PC-3 (cell line): ENCODE data around the gene NDUFS5. TPM values are rescaled to one million over a fixed set of nuclear protein-coding genes. Genes with fewer than 3 reads are reported as not detected.

Source experiments
- ATAC-seq: fragments of 200-7000 bp; cut with Tn5 transposase; 2 replicates; pipeline ENCODE4 v1.9.1; 2020; ENCODE audit warnings: mild to moderate bottlenecking, moderate library complexity
- BruUV-seq: library from RNA; stranded (reverse); fragments of 400-500 nt; replicated peaks from 2 replicates; lab custom pipeline; 2021; lab: Mats Ljungman, UMichigan
- CTCF ChIA-PET: fragments of 300-600 bp; sonication (Branson Sonifier 250); formaldehyde crosslinking; loops from one replicate; lab custom pipeline; 2022; ENCODE audit warnings: antibody characterized with exemption; lab: Charles Lee
- POLR2A ChIA-PET: fragments of 300-600 bp; sonication (Branson Sonifier 250); formaldehyde crosslinking; loops from one replicate; lab custom pipeline; 2022; ENCODE audit warnings: antibody characterized with exemption; ENCODE audit not compliant: unreplicated experiment; lab: Charles Lee
- DNase-seq: peaks from one replicate; pipeline ENCODE4 v3.0.0-alpha.2; 2015
- H2AFZ ChIP-seq: fragments of 300-600 bp; sonication (generic); 2 replicates; pipeline ENCODE4 v1.6.0; 2016; ENCODE audit warnings: antibody characterized with exemption, low read length
- H3F3A ChIP-seq: fragments of 300-600 bp; sonication (generic); one replicate; pipeline ENCODE4 v1.6.0; 2017; ENCODE audit warnings: antibody characterized with exemption, low read length, control low read depth, mild to moderate bottlenecking; ENCODE audit not compliant: unreplicated experiment
- H3K27ac ChIP-seq: fragments of 300-600 bp; sonication (generic); 2 replicates; pipeline ENCODE4 v1.5.1; 2016; ENCODE audit warnings: mild to moderate bottlenecking, low read length
- H3K27me3 ChIP-seq: fragments of 300-600 bp; sonication (generic); 2 replicates; pipeline ENCODE4 v1.6.1; 2016; ENCODE audit warnings: low read length, mixed read lengths
- H3K36me3 ChIP-seq: fragments of 300-600 bp; sonication (generic); 2 replicates; pipeline ENCODE4 v1.6.1; 2016; ENCODE audit warnings: low read depth, mixed run types, low read length, mixed read lengths
- H3K4me1 ChIP-seq: fragments of 300-600 bp; sonication (generic); 2 replicates; pipeline ENCODE4 v1.5.1; 2016; ENCODE audit warnings: low read length; ENCODE audit not compliant: insufficient read depth
- H3K4me2 ChIP-seq: fragments of 300-600 bp; sonication (generic); 2 replicates; pipeline ENCODE4 v1.6.0; 2016; ENCODE audit warnings: low read length
- H3K4me3 ChIP-seq: fragments of 300-600 bp; sonication (generic); 2 replicates; pipeline ENCODE4 v1.5.1; 2016; ENCODE audit warnings: mild to moderate bottlenecking, low read length, mixed read lengths
- H3K79me2 ChIP-seq: fragments of 300-600 bp; sonication (generic); 2 replicates; pipeline ENCODE4 v1.6.1; 2017; ENCODE audit warnings: low read length, mixed read lengths
- H3K9ac ChIP-seq: fragments of 300-600 bp; sonication (generic); 2 replicates; pipeline ENCODE4 v1.6.0; 2016; ENCODE audit warnings: mild to moderate bottlenecking, low read length
- H3K9me2 ChIP-seq: fragments of 300-600 bp; sonication (generic); replicated peaks from 2 replicates; pipeline ENCODE4 v1.6.1; 2016; ENCODE audit warnings: mixed run types, low read length, mixed read lengths
- H3K9me3 ChIP-seq: fragments of 300-600 bp; sonication (generic); 2 replicates; pipeline ENCODE4 v1.6.1; 2016; ENCODE audit warnings: low read length, mixed read lengths
- H4K20me1 ChIP-seq: fragments of 300-600 bp; sonication (generic); 2 replicates; pipeline ENCODE4 v1.6.1; 2016; ENCODE audit warnings: low read length, mixed read lengths
- CTCF ChIP-seq: fragments of 300-600 bp; sonication (generic); conservative IDR thresholded peaks from 2 replicates; pipeline ENCODE4 v1.5.1; 2017; ENCODE audit warnings: antibody characterized with exemption, low read depth, mild to moderate bottlenecking, low read length
- EZH2 ChIP-seq: fragments of 300-600 bp; sonication (generic); IDR thresholded peaks from one replicate; pipeline ENCODE4 v1.6.1; 2017; ENCODE audit warnings: antibody characterized with exemption, mild to moderate bottlenecking, low read length; ENCODE audit not compliant: unreplicated experiment
- EZH2phosphoT487 ChIP-seq: fragments of 300-600 bp; sonication (generic); IDR thresholded peaks from 2 replicates; pipeline ENCODE4 v1.6.1; 2018; ENCODE audit warnings: mild to moderate bottlenecking, antibody characterized with exemption, low read length, borderline replicate concordance
- intact Hi-C: fragments of 100-400 bp; cut with micrococcal nuclease; formaldehyde crosslinking; loops from 2 replicates; pipeline ENCODE4 v1.9.0; 2023
- total RNA-seq: library from RNA; depleted of rRNA; stranded (reverse); fragments of >200 nt; gene quantifications from 2 replicates; pipeline ENCODE4 v1.2.3, GENCODE V29; 2014

The NDUFS5 gene
- total RNA-seq, 1 experiment from 2014 or later, result 864 TPM

GRCh38 chr1:39003281-39003680 is 22.9 kb upstream of the NDUFS5 start:
- Histone ChIP-seq H3K79me2 (peaks cover 9% of the 10 kb centered on the region), H4K20me1 (no peaks in the 10 kb centered on the region), H3K9me3 (no peaks in the 10 kb centered on the region), H2AFZ (no peak overlapping the region), H3K4me2 (no peak overlapping the region), H3F3A (no peaks in the 10 kb centered on the region), H3K4me3 (no peak overlapping the region), H3K9ac (no peak overlapping the region), H3K36me3 (peaks cover 64% of the 10 kb centered on the region), H3K27me3 (no peaks in the 10 kb centered on the region), H3K27ac (no peak overlapping the region), H3K4me1 (no peaks in the 10 kb centered on the region), H3K9me2 (no peaks in the 10 kb centered on the region)
- no peak for DNase-seq
- no TSS peak for BruUV-seq
- intact Hi-C loops, result no loop called here
- POLR2A ChIA-PET, result no interaction called here
- no peak for ATAC-seq
- CTCF ChIA-PET, result no interaction called here
- TF ChIP-seq CTCF (no peak), EZH2phosphoT487 (no peak), EZH2 (no peak)

- H2AFZ ChIP-seq, result no peak overlapping the region
- H4K20me1 ChIP-seq, result no peaks in the 10 kb centered on the region
- TF ChIP-seq EZH2phosphoT487 (no peak), CTCF (no peak), EZH2 (no peak)
- no TSS peak for BruUV-seq
- ATAC-seq (no peak), DNase-seq (no peak)
- peaks cover 63% of the 10 kb centered on the region for H3K36me3 ChIP-seq
- no peaks in the 10 kb centered on the region for H3K4me1 ChIP-seq
- H3F3A ChIP-seq, result no peaks in the 10 kb centered on the region
- no peak overlapping the region for H3K9ac ChIP-seq
- no peak overlapping the region for H3K4me2 ChIP-seq
- no peak overlapping the region for H3K27ac ChIP-seq
- H3K79me2 ChIP-seq, result peaks cover 4% of the 10 kb centered on the region
- H3K9me2 ChIP-seq, result no peaks in the 10 kb centered on the region
- no peak overlapping the region for H3K4me3 ChIP-seq
- intact Hi-C loops, result no loop called here
- no peaks in the 10 kb centered on the region for H3K9me3 ChIP-seq
- ChIA-PET POLR2A (no interaction called here), CTCF (no interaction called here)
- H3K27me3 ChIP-seq, result no peaks in the 10 kb centered on the region
Measured at GRCh38 chr1:39003794-39004193, 22.4 kb upstream of the NDUFS5 start.

- DNase-seq (no peak), ATAC-seq (no peak)
- Histone ChIP-seq H3K9ac (no peak overlapping the region), H2AFZ (no peak overlapping the region), H4K20me1 (no peaks in the 10 kb centered on the region), H3F3A (no peaks in the 10 kb centered on the region), H3K27ac (no peak overlapping the region), H3K9me2 (no peaks in the 10 kb centered on the region), H3K9me3 (no peaks in the 10 kb centered on the region), H3K4me2 (no peak overlapping the region), H3K36me3 (peaks cover 53% of the 10 kb centered on the region), H3K4me1 (no peaks in the 10 kb centered on the region), H3K27me3 (no peaks in the 10 kb centered on the region), H3K79me2 (no peaks in the 10 kb centered on the region; the same call in 1 of the 2 replicates), H3K4me3 (no peak overlapping the region)
- intact Hi-C loops, result no loop called here
- POLR2A ChIA-PET, result interaction anchor here (0.7 kb wide), 1 partner anchor 252 kb away, joined by 5 read pairs; no protein-coding TSS in a partner anchor
- TF ChIP-seq EZH2 (no peak), EZH2phosphoT487 (no peak), CTCF (no peak)
- BruUV-seq, result no TSS peak
- CTCF ChIA-PET, result interaction anchor here (0.7 kb wide), 1 partner anchor 85 kb away, joined by 3 read pairs; no protein-coding TSS in a partner anchor
Measured at GRCh38 chr1:39006287-39006686, 19.9 kb upstream of the NDUFS5 start.
